ENCODE measurements around the gene GOLGA6L1.
"Not testable (repeated sequence)": the region's sequence is repeated elsewhere in the genome, so short reads cannot be mapped to it uniquely, and the experiment has no call there.

Gene GOLGA6L1, protein sequence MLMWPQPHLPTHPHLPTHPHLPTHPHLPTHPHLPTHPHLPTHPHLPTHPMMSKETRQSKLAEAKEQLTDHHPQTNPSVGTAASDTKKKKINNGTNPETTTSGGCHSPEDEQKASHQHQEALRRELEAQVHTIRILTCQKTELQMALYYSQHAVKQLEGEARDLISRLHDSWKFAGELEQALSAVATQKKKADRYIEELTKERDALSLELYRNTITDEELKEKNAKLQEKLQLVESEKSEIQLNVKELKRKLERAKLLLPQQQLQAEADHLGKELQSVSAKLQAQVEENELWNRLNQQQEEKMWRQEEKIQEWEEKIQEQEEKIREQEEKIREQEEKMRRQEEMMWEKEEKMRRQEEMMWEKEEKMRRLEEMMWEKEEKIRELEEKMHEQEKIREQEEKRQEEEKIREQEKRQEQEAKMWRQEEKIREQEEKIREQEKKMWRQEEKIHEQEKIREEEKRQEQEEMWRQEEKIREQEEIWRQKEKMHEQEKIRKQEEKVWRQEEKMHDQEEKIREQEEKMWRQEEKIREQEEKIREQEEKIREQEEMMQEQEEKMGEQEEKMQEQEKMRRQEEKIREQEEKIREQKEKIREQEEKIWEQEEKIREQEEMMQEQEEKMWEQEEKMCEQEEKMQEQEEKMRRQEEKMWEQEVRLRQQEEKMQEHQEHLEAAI

GRCh38 chr15:23136722-23137121 lies at the start of gene GOLGA6L1:
Gene GOLGA6L1 (minus strand): TSS chr15:23136822. CDS start chr15:23136731, 91 bp downstream.
- DNase-seq: not testable (repeated sequence)

DNA sequence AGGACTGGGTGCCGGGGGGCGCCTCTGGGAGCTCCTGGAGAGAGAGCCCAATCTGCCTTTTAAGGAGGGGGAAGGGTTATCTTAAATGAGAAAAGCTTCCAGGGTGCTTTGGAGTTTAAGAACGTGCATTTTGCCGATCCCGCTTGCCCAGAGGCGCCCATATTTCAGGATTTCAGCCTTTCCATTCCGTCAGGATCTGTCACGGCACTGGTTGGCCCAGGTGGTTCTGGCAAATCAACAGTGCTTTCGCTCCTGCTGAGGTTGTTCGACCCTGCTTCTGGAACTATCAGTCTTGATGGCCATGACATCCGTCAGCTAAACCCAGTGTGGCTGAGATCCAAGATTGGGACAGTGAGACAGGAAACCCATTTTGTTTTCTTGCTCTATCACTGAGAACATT lies 44.6 kb upstream of the GOLGA6L1 start:
- DNase-seq: not testable (repeated sequence)

- not testable (repeated sequence) for DNase-seq
Observed at GRCh38 chr15:23180547-23180927, 43.9 kb upstream of the GOLGA6L1 start.

- not testable (repeated sequence) for DNase-seq
Observed at GRCh38 chr15:23179768-23180546, 43.3 kb upstream of the GOLGA6L1 start.

DNA sequence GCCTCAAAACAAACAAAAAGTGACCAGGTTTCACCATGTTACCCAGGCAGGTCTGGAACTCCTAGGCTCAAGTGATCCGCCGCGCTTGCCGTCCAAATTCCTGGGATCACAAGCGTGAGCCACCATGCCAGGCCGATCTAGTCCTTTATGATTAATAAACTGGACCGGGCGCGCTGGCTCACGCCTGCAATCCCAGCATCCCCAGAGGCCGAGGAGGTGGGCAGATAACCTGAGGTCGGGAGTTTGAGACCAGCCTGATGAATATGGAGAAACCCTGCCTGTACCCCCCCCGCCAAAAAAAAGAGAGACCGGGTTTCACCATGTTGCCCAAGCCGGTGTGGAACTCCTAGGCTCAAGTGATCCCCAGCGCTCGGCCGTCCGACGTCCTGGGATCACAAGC lies 40.1 kb upstream of the GOLGA6L1 start:
- not testable (repeated sequence) for DNase-seq

DNA sequence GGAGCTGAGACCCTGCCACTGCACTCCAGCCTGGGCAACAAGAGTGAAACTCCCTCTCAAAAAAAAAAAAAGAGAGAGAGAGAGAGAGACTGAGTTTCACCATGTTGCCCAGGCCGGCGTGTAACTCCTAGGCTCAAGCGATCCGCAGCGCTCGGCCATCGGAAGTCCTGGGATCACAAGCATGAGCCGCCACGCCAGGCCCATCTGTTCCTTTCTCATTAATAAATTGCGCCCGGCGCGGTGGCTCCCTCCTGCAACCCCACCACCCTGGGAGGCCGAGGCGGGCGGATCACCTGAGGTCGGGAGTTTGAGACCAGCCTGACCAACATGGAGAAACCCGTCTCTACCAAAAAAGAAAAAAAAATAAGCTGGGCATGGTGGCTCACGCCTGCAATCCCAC lies 39.0 kb upstream of the GOLGA6L1 start:
- not testable (repeated sequence) for DNase-seq

DNA sequence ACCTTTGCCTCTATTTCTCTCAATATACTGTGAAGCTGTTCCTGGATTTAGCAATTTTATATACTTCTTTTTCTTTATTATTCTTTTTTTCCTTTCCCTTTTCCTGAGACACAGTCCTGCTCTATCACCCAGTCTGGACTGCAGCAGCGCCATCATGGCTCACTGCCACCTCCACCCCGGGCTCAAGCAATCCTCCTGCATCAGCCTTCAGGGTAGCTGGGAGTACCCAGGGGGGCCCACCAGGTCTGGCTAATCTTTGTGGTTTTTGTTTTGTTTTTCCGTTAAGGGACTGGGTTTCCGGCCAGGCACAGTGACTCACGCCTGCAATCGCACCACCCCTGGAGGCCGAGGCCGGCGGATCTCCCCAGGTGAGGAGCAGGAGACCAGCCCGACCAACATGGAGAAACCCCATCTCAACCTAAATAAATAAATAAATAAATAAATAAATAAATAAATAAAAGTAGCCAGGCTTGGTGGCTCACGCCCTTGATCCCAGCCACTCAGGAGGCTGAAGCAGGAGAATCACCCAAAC lies 38.1 kb upstream of the GOLGA6L1 start:
- not testable (repeated sequence) for DNase-seq

DNA sequence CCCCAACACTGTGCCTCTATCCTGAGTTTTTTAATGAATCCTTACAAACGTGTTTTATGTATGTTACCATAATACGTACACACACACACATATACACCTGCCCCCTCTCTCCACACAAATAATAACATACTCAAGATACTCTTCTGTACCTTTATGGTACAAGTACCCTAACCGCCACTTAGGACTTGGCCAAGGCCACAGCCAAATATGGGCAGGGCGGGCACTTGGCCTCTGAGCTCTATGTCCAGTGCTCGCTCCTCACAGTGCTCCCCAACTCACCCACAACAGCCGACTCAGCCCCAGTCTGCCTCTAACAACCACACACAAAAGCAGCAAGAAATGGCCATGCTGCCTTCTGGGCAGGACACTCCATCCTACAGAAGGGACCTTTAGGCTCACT lies 3.8 kb downstream of the GOLGA6L1 start:
- DNase-seq: not testable (repeated sequence)

DNA sequence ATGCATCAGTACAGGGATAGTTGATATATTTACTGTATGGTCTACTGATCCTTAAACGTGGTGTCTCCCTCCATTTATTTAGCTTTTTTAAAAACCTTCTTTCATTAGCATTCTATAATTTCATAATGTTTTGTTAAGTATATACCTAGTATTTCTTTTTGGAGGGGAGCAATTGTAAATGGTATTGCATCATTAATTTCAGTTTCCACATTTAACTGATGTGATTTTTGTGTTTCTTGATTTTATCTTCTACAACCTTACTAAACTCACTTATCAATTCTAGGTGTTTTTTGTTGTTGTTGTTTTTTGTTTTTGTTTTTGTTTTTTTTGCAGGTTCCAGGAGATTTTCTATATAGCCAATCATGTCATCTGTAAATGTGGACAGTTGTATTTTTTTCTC lies 18.4 kb downstream of the GOLGA6L1 start:
- no peak for DNase-seq

GRCh38 chr15:23095796-23096195 lies 40.8 kb downstream of the GOLGA6L1 start:
- no peak for DNase-seq

GRCh38 chr15:23083115-23083514 lies 53.5 kb downstream of the GOLGA6L1 start:
- DNase-seq: no peak

- DNase-seq: not testable (repeated sequence)
Observed at GRCh38 chr15:23081996-23082737, 54.5 kb downstream of the GOLGA6L1 start.

GRCh38 chr15:23081271-23081670 lies 55.4 kb downstream of the GOLGA6L1 start:
- no peak for DNase-seq

GRCh38 chr15:23079766-23080165 lies 56.9 kb downstream of the GOLGA6L1 start:
- no peak for DNase-seq
